C1 segment of cervical spinal cord (tissue), 14 donors: ENCODE results near the gene NLGN4Y.
A peak's percentile ranks its signal among the peaks of the same experiment; 100 is the strongest.

ENCODE experiments used
- DNase-seq, 14 donors: peaks; one replicate each; lab custom pipeline; 2025; lab: John Stamatoyannopoulos, UW

The NLGN4Y gene

DNA sequence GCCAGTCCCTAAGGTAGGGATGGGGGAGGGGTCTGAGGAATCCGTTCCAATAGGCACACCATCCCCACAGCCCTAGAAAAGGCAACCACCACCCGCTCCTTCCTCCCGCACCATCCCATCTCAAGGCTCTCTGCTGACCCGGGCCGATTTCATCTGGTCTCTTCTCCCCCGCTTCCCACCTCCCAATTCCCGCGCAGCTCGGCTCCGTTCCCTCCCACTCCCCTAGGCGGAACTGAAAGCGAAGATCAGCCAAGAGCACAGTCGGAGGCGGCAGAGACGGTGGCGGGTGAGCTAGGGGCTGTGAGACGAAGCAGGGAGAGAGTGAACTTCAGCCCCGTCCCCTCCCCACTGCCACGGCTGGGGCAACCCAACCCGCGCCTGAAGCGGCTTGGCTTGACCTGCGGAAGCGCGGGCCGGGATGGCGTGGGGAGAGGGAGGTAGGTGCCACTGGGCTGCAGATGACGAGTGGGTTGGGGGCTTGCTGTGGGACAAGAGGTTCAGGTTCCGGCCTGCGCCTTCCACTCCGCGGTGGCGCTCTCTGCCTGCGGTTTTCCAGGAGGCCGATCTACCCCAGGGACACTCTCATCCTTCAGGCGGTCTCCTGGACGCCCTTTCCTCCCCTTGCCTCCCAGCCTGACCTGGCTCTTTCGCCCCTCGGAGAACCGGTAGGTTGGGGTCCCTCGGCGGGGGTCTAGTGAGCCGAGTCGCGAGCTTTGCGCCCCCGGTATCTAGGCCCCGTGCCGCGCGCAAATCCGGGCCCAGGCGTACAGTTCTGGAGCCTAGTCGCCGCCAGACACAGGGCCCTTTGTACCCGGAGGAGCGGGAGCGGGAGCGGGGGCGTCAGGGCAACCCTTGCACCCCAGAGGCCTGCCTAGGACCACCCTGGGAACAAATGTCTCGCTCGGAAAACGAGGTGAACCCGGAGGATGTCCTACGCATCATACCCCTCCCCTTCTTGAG is at the start of gene NLGN4Y:
Gene NLGN4Y, plus strand, starts transcription at position 258 of the 960 bp plus-strand sequence. CDS start 97,591 bp downstream, outside the sequence.
- peak in 4 of 14 donors; percentile 41 to 51 (median 47) for DNase-seq

DNA sequence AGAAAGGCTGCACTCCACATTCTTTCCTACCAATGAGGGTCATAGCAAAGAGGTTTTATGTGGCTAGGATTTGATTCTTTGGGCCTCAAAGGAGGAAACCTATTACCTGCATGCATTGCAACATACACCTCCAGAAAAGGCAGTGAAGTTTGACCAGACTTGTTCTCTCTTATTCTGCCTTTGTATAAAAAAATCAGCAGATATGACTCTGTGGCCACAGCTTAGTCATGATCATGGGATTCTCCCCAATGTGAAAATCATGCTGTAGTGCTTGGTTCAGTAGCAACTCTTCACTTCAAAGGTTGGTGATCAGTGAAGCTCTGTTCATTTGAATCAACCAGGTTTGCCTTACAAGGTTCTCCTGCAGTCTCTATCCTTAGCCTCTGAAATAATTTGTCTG is 38.4 kb upstream of the NLGN4Y start:
- no peak for DNase-seq

DNA sequence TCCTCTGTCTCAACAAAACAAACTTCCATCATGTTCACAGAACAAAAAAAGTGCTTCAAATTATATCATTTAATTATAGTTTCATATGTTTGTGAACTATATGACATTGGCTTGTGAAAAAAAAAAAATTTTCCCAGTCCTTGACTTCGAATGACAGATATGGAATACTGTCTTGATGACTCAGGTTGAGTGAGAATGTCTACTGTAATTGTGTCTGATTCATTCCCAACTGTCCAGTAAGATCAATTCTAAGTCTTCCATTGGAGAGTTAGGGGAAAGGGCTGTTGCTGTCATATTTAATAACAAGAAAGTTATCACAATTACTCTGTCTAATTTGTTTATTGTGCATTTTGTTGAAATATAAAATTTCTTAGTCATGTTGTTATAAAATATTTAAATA is 34.1 kb upstream of the NLGN4Y start:
- DNase-seq = no peak

GRCh38 chrY:14498071-14498470 is 26.3 kb upstream of the NLGN4Y start:
- no peak for DNase-seq

GRCh38 chrY:14504592-14504991 is 19.7 kb upstream of the NLGN4Y start:
- no peak for DNase-seq

DNA sequence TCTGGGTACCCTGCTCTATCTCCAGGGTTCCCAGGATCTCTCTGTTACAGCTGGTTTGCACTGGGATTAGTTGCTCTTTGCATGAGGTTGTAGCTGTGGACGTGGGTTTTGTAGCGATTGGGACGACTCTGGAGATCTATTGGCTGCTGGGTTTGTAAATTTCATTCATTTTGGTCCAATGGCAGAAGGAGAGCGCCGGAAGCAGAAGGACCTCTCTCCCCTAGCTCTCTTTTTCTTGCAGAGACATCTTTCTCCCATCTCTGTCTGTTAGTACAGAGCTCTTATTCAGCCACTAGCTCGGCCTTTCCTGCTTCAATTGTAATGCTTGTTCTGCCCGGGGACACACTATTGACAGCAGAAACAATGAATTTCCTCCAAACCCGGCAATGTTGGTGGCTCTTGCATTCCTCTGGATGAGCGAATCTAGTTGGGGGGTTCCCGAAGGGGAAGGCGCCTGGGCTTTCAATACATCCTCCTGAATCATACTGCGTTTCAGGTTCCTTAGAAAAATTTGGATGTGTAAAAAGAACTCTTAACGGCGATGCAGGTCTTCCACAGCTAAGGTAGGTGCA is 1.9 kb upstream of the NLGN4Y start:
- peak in 4 of 14 donors; percentile 7 to 79 (median 13) for DNase-seq

DNA sequence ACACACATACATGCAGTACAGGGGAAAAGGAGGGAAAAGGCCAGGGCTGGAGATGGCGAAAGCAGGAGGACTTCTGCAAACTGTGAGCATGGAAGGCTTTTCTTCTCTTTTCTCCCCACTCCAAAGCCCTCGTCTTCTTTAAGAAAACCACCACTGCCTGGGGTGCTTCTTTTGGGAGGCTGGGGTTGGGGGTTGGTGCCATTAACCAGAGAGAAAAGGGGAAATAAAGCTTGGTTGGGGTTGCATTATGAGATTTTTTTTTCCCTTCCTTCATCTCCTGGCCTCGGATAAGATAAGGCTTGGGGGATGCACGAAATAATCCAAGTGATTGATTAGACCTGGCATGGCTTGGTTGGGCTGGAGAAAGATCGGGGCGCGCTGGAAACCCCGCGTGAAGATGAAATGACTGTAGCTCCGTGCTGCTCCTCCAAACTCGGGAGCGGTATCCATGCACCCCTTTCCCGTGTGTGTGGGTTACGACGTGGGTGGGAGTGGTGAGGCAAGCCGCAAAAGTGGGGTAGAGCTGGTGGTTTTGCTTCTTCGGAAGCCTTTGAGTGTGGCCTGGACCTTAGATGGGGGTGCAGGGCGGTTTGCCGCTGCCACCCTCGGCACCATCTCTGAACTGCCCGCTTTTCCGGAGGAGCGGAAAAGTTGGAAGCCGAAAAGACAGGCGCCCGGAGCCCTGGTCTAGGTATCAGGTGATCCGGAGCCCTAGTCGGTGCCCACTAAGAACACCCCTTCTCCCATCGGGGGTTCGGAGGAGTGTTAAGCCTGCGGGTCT is 648 bp upstream of the NLGN4Y start:
- peak in 3 of 14 donors; percentile 27 to 51 (median 48) for DNase-seq

DNA sequence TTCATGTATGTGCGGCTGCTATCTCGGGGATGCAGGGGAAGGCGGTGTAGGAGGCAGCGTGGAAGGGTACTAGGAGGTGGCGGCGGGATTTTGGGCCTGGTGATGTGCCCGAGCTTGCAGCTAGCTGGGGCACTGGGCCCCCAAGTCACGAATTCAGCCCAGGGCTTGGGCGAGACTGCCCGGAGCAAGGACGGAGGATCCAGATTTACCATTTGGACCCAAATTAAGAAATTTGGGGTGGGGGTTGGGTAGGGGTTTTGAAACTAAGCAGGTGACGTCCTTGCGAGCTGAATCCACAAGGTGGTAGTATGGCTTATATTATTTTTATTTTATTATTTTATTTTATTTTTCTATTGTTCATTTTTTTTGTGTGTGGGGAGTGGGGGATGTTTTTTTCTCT is 986 bp downstream of the NLGN4Y start:
- peak in 3 of 14 donors; percentile 1 to 31 (median 19) for DNase-seq

DNA sequence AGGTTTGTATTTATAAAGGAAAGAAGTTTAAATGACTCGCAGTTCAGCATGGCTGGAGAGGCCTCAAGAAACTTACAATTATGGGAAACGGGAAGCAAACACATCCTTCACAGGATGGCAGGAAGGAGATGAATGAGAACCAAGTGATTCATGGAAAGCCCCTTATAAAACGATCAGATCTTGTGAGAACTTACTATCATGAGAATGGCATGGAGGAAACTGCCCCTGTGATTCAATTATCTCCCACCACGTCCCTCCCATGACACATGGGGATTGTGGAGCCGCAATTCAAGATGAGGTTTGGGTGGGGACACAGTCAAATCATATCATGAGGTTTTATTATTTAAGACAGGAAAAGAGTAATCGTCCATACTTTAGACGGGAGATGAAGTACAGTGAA is 4.0 kb downstream of the NLGN4Y start:
- no peak for DNase-seq

DNA sequence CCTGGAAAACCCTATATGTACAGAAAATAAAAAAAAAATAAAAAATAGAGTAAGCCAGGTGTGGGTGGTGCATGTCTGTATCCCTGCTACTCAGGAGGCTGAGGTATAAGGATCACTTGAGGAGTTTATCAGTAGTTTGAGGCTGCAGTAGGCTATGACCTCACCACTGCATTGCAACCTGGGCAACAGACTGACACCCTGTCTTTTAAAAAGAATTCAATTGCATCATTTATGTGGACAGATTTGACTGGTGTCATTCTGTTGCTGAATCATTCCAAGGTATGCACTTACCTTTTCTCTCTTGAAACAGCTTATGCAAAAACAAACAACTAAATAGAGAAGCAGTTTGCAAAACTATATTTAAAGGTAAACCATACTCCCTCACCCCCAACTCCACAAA is 12.4 kb downstream of the NLGN4Y start:
- DNase-seq = no peak

GRCh38 chrY:14543506-14543905 is 19.2 kb downstream of the NLGN4Y start:
- DNase-seq = no peak

DNA sequence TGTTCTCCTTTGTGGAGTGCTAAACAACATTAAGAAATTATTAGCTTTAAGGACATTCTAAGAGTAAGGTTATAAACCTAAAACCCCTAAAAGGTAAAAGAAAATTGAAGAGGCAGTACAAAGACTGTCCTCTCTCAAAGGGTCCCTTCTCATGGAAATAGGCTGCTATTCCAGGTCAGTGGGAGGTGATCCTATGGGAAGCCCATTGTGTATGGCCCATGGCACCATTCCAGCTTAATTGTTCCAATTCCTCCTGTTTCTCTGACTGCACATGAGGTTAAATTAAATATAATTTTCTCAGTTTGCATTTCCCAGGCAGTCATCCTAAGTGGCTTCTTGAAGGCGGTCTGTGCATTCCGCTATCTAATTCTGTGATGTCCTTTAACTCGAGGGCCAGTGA is 57.0 kb downstream of the NLGN4Y start:
- no peak for DNase-seq

GRCh38 chrY:14586725-14587124 is 62.4 kb downstream of the NLGN4Y start:
- peak in 1 of 14 donors; percentile 74 for DNase-seq

GRCh38 chrY:14601372-14601771 is 77.0 kb downstream of the NLGN4Y start:
- no peak for DNase-seq

- no peak for DNase-seq
Measured at GRCh38 chrY:14617625-14618024, 93.3 kb downstream of the NLGN4Y start.

DNA sequence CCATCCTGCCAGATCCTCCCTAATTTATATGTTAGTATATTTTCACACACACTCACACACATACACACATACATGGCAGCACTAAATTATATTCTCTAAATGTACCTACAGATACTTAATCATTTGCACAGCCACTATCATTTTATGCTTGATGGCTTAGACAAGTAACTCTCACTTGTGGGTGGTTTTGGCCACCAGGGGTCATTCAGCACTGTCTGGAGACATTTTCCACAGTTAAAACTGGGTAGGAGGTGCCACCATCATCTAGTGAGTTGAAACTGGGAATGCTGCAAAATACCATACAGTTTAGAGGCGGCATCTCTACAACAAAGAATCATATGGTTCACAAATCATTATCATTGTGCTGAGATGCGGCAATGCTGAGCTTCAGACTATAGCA is 94.2 kb downstream of the NLGN4Y start:
- no peak for DNase-seq

- no peak for DNase-seq
Measured at GRCh38 chrY:14628208-14628607, 103.9 kb downstream of the NLGN4Y start.

- DNase-seq = no peak
Measured at GRCh38 chrY:14631676-14632075, 107.3 kb downstream of the NLGN4Y start.

- no peak for DNase-seq
Measured at GRCh38 chrY:14633718-14634117, 109.4 kb downstream of the NLGN4Y start.

DNA sequence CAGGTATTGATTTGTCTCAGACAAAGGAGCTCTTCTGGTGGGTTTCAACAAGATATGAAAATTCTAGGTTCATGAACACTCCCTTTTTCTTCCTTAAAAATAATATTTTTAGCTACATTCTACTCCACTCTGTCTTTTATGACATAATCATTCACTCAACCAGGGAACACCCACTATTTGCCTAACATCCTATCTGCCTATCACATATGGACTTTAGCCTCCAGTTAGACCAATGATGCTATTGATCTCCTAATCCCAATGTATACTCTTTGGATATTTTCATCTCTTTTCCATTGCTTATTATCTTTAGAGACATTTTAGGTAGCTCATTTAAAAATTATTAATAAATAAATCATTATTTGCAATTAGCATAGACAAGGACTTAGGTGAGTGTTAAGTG is 110.6 kb downstream of the NLGN4Y start:
- DNase-seq = no peak

GRCh38 chrY:14637551-14637950 is 113.2 kb downstream of the NLGN4Y start:
- no peak for DNase-seq

- DNase-seq = no peak
Measured at GRCh38 chrY:14641853-14642252, 117.5 kb downstream of the NLGN4Y start.
